Urinary bladder (tissue), 4 donors: ENCODE results near the gene ASXL1. TPM values are rescaled to one million over a fixed set of nuclear protein-coding genes. Genes with fewer than 3 reads are reported as not detected.
"Not testable (repeated sequence)": the region's sequence is repeated elsewhere in the genome, so short reads cannot be mapped to it uniquely, and the experiment has no call there.

Experiments
- DNase-seq: peaks from one replicate; pipeline ENCODE4 v3.0.0-alpha.2; 2015; ENCODE audit errors: extremely low spot score
- H3K27ac ChIP-seq: one replicate; pipeline ENCODE4 v1.5.1; 2013; ENCODE audit warnings: low read depth, mild to moderate bottlenecking, moderate library complexity
- H3K36me3 ChIP-seq: one replicate; pipeline ENCODE4 v1.6.1; 2013; ENCODE audit warnings: mild to moderate bottlenecking, moderate library complexity; ENCODE audit not compliant: insufficient read depth
- H3K4me1 ChIP-seq: one replicate; pipeline ENCODE4 v1.6.1; 2013; ENCODE audit warnings: mild to moderate bottlenecking, moderate library complexity; ENCODE audit not compliant: insufficient read depth
- H3K4me3 ChIP-seq: one replicate; pipeline ENCODE4 v1.5.1; 2013; ENCODE audit warnings: low read depth, low read length
- WGBS: extraction: QIAGEN DNeasy Blood & Tissue Kit; methylation state at CpG from one replicate; pipeline ENCODE4 v1.1.7; 2013; 5-methylcytosine and 5-hydroxymethylcytosine counted together
- polyA plus RNA-seq: library from polyadenylated mRNA; stranded (reverse); fragments of 200-250 nt; gene quantifications from one replicate; pipeline ENCODE4 v1.2.3, GENCODE V29; 2013
- total RNA-seq: library from RNA; depleted of rRNA; stranded (reverse); fragments of >200 nt; gene quantifications from one replicate; pipeline ENCODE4 v1.2.3, GENCODE V29; 2014
- donor health status: healthy with polysubstance abuse.
- donor health status: healthy.

ASXL1 gene
- total and polyA plus RNA-seq, 2 donors = 28.6 to 69.6 TPM

DNA sequence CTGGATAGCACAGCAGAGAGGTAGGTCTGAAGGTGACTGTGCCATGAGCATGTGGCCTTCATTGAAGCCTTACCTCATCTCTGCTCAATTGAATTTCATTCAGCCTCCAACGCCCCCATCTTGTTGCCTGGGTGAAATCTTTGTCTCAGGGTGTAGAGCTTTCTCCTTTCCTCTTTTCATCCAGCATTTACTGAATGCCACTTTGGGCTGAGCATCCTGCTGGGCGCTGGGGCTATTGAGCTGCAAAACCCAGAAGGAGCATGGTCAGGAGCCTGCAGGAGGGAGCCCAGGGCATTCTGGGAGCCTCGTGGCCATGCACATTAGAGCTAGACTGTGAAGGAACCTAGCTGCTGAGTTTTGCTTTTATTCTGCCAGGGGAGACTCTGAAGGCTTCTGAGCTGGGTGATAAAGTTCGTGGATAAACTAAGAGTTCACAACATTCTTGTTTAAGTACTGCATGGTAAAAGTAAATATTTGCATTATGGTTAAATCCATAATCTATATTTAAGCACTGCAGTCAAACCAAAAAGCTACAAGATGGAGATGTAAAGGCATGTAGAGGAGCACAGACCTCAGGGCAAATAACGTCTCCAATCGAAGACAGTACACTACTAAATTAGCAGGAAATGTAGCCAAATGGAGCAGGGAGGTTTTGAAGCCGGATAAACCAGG is 13.2 kb upstream of the ASXL1 start:
- no peaks in the 10 kb centered on the region for H3K4me1 ChIP-seq
- H3K4me3 ChIP-seq = no peak overlapping the region
- no peak for DNase-seq
- H3K36me3 ChIP-seq = no peaks in the 10 kb centered on the region
- 20% methylated on average over 7 of the region's 7 CpGs for WGBS
- H3K27ac ChIP-seq = no peak overlapping the region

DNA sequence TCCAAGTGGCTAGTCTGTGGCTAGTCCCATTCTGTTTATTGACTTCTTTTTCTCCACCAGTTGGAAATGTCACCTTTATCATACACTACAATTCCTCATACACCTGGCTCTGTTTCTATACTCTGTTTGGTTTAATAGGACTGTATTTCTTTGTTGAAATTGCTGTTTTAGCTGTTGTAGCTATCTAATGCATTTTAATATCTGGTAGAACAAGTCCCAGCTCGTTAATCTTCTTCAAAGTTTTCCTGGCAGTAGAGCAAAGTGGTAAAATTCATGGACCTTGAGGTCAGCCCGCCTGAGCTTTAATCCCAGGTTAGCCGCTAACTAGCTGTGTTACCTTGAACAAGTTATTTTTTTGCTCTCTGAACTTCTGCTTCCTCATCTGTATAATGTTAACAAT is 9.9 kb upstream of the ASXL1 start:
- H3K4me1 ChIP-seq = no peaks in the 10 kb centered on the region
- no peak for DNase-seq
- H3K36me3 ChIP-seq = no peaks in the 10 kb centered on the region
- WGBS = 81% methylated on average over 3 of the region's 3 CpGs
- H3K4me3 ChIP-seq = no peak overlapping the region
- no peak overlapping the region for H3K27ac ChIP-seq

DNA sequence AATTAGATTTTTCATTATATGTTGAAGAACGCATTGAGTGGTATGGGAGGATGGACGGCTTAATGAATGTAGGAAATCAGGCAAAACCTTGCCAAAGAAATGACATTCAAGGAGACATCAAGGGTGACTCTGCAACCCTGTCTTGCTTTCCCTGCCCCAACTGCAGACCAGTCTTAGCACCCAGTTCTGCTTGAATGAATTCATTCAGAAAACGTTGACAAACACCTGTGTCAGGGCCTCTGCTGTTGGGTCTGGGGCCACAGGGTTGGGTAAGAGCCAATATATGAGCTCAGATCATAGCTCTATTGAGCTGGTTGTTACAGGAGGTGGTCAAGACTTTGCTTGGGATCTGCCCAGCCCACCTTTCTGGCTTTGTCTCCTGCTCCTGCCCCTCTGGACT is 7.7 kb upstream of the ASXL1 start:
- Histone ChIP-seq H3K27ac (no peak overlapping the region), H3K36me3 (no peaks in the 10 kb centered on the region), H3K4me3 (no peak overlapping the region), H3K4me1 (peaks cover 1% of the 10 kb centered on the region)
- DNase-seq = no peak
- 89% methylated on average over 3 of the region's 3 CpGs for WGBS

- no peak for DNase-seq
- Histone ChIP-seq H3K4me1 (peaks cover 1% of the 10 kb centered on the region), H3K4me3 (no peak overlapping the region), H3K27ac (no peak overlapping the region), H3K36me3 (no peaks in the 10 kb centered on the region)
- WGBS = 93% methylated on average over 3 of the region's 3 CpGs
Measured at GRCh38 chr20:32352121-32352720, 5.9 kb upstream of the ASXL1 start.

DNA sequence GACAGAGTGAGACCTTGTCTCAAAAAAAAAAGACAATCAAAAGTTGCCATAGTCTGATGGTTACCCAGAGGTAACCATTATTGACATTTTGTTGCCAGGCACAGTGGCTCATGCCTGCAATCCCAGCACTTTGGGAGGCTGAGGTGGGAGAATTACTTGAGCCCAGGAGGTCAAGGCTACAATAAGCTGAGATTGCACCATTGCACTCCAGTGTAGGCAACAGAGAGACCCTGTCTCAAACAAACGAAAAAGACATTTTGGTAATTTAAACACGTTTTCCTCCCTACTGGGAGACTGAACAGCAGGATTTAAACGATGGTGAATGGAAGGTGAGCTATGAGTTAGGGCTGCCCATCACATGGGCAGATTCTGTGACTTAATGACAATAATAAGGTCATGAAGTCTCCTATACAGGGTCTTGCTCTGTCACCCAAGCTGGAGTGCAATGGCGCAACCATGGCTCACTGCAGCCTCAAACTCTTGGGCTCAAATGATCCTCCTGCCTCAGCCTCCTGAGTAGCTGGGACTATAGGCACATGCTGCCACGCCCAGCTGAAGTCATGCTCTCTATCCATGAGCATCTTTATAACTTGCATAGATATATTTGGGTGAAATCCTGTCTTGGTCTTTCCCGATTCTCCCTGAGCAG is 4.2 kb upstream of the ASXL1 start:
- DNase-seq = no peak
- Histone ChIP-seq H3K36me3 (no peaks in the 10 kb centered on the region), H3K4me3 (no peak overlapping the region), H3K4me1 (peaks cover 1% of the 10 kb centered on the region), H3K27ac (no peak overlapping the region)
- 86% methylated on average over 6 of the region's 6 CpGs for WGBS

GRCh38 chr20:32354592-32355416 is 3.3 kb upstream of the ASXL1 start:
- no peak overlapping the region for H3K4me3 ChIP-seq
- no peaks in the 10 kb centered on the region for H3K36me3 ChIP-seq
- 33% methylated on average over 2 of the region's 2 CpGs for WGBS
- DNase-seq = no peak
- H3K4me1 ChIP-seq = peaks cover 1% of the 10 kb centered on the region
- H3K27ac ChIP-seq = no peak overlapping the region

DNA sequence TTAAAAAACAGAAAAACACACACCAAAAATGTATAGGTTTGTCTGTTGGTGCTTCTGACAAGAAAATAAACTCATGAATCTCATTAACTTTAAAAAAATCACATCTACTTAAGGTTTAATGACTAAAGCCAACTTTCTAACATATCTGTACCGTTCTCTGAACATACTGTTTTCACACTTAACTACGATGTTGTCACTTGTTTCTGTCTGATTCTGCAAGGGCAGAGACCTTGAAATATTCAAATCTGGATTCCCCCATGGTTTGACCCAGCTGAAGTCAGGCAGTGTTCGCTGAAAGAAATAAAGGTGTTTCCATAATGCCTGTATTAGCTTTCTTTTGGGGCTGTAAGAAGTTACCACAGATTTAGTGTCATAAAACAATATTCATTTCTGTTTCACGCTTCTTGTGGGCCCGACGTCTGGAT is 2.7 kb upstream of the ASXL1 start:
- Histone ChIP-seq H3K4me1 (peaks cover 1% of the 10 kb centered on the region), H3K27ac (no peak overlapping the region), H3K36me3 (no peaks in the 10 kb centered on the region), H3K4me3 (no peak overlapping the region)
- WGBS = 78% methylated on average over 6 of the region's 6 CpGs
- DNase-seq = no peak

DNA sequence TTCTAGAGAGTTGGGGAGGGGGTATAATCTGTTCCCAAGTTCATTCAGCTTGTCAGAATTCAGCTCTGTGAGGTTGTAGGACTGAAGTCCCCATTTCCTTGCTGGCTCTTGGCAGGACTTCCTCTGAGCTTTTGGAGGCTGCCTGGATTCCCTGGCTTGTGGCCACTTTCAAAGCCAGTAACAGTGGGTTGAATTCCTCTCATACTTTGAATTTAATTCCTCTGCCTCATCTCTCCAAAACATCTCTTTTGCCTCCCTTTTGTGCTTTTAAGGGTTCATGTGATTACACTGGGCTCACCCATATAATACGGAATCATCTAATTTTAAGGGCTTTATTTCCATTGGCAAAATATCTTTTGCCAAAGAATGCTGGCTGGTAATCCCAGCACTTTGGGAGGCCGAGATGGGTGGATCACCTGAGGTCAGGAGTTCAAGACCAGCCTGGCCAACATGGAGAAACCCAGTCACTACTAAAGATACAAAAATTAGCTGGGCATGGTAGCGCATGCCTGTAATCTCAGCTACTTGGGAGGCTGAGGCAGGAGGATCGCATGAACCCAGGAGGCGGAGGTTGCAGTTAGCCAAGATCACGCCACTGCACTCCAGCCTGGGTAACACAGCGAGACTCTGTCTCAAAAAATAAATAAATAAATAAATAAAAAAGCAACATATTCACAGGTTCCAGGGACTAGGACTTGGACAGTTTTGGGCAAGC is 2.1 kb upstream of the ASXL1 start:
- not testable (repeated sequence) for H3K4me1 ChIP-seq, H3K4me3 ChIP-seq, H3K36me3 ChIP-seq, H3K27ac ChIP-seq, DNase-seq
- whole genome bisulfite sequencing = 80% methylated on average over 7 of the region's 7 CpGs

DNA sequence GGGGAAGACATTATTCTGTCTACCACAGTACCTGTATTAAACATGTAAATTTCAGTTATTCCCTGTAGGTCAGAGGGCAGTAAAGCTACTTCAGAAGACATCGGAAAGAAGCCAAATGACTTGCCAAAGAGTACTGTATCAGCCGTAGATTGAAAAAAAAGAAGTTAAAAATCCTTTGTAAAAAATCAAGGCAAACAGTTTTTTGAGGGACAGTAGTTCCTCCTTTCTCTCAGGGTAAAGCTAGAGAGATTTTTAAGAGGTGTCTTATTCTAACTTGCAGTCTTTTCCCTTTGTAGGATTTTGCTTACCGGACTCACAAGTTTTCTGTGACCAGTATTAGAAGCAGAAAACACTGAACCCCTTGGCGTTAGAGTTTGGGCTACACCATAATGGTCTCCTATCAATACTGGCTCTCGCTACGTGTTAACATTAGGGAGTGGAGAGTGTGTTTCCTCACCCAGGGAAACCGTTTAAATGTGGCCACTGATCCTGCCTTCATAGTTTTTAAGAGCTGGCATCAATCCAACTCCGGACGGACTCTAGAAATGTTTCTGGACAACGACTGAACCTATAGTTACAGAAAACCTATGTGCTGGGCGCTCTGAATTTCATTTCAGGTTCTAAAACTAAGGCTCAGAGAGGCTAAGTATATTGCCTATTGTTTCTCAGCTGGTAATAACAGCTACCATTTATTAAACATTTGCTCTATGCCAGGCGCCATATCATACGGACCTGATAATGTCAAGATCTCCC is 1.3 kb upstream of the ASXL1 start:
- H3K27ac ChIP-seq = no peak overlapping the region
- H3K36me3 ChIP-seq = no peaks in the 10 kb centered on the region
- peaks cover 2% of the 10 kb centered on the region for H3K4me1 ChIP-seq
- 18% methylated on average over 13 of the region's 13 CpGs for WGBS
- DNase-seq = no peak
- no peak overlapping the region for H3K4me3 ChIP-seq

DNA sequence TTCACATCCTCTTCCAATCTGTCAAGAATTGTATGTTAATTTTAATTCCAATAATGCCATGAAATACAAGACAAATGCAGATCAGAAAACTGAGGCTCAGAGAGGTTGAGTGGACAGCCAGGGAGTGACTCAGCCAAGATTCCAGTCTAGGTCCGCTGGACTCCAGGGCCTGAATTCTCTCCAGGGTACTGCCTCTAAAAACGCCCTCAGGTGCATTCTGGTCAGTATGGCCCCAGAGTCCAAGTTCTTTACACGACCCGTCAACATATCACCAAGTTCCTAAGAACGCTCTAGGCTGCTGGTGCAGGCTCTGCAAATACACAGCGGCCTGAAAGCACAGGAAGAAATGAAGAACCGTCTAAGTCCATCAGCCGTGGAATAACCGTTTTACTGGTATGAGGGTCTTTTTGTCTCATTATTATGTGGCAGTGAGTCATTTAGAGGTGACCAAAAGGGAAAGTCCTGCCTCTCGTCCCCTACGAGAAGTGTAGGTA is 709 bp upstream of the ASXL1 start:
- H3K36me3 ChIP-seq = no peaks in the 10 kb centered on the region
- peak overlapping the region; percentile 65 for H3K27ac ChIP-seq
- H3K4me1 ChIP-seq = peaks cover 2% of the 10 kb centered on the region
- H3K4me3 ChIP-seq = peak overlapping the region; percentile 98
- DNase-seq = no peak
- WGBS = under 1% methylated on average over 11 of the region's 11 CpGs

- Histone ChIP-seq H3K4me3 (peak overlapping the region; percentile 98), H3K27ac (peak overlapping the region; percentile 98), H3K36me3 (no peaks in the 10 kb centered on the region), H3K4me1 (peaks cover 2% of the 10 kb centered on the region)
- DNase-seq = no peak
- 1% methylated on average over 35 of the region's 35 CpGs for WGBS
Measured at GRCh38 chr20:32358632-32358882, 426 bp downstream of the ASXL1 start.

DNA sequence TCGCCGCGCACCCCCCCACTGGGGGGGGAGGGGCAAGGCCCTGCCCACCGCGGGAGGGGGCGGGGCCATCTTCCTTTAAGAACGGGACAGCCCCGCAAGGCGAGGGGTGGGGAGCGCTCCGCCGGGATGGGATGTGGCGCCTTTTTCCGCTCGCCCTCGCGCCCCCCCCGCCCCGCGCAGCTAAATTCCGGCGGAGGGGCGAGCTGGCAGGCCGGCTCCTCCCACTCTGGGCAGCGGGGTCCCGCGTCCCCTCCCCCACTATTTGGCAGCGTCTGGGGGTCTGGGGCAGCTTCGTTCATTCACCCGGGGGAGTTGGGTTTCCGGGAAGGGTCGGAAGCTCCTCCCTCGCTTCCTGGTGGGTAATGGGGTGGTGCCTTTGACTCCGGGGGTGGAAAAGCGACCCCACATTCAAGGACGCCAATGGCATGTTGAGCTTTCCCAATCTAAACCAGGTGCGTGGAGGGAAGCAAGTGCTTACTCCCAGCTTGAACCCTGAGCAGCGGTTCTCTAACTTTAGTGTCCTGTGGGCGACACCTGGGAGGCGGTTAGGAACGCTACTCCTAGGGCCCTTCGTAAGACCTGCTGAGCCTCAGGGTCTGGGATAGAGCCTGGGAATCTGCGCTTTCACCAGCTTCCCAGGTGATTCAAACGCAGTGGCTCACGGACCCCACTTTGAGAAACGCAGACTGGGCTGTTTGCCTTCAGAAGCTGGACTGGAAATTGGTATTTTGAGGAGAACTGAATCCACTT is 927 bp downstream of the ASXL1 start:
- peaks cover 2% of the 10 kb centered on the region for H3K4me1 ChIP-seq
- DNase-seq = peak; percentile 21
- H3K27ac ChIP-seq = peak overlapping the region; percentile 98
- peak overlapping the region; percentile 98 for H3K4me3 ChIP-seq
- no peaks in the 10 kb centered on the region for H3K36me3 ChIP-seq
- 1% methylated on average over 44 of the region's 46 CpGs for WGBS
